HT-29 (cell line): ENCODE results near the gene UBL3. TPM values are rescaled to one million over a fixed set of nuclear protein-coding genes. Genes with fewer than 3 reads are reported as not detected.

Experiments
- DNase-seq: peaks from one replicate; pipeline ENCODE4 v3.0.0-alpha.2; 2015; ENCODE audit warnings: low spot score
- total RNA-seq: library from RNA; depleted of rRNA; stranded (reverse); fragments of >200 nt; shearing (Covaris generic); gene quantifications from 2 replicates; pipeline ENCODE4 v1.2.3, GENCODE V29; 2014

UBL3 gene
- total RNA-seq, 1 experiment from 2014 or later, result 21.8 TPM

- DNase-seq, result no peak
Measured at GRCh38 chr13:29758531-29759114, 91.8 kb downstream of the UBL3 start.

- no peak for DNase-seq
Measured at GRCh38 chr13:29756506-29756905, 93.9 kb downstream of the UBL3 start.

GRCh38 chr13:29754473-29754806 is 96.0 kb downstream of the UBL3 start:
- peak; percentile 43 for DNase-seq

GRCh38 chr13:29753618-29754472 is 96.6 kb downstream of the UBL3 start:
- DNase-seq, result no peak

GRCh38 chr13:29752175-29752574 is 98.2 kb downstream of the UBL3 start:
- DNase-seq, result no peak

GRCh38 chr13:29750183-29750530 is 100.3 kb downstream of the UBL3 start:
- DNase-seq, result no peak

- DNase-seq, result no peak
Measured at GRCh38 chr13:29749401-29750182, 100.8 kb downstream of the UBL3 start.

- no peak for DNase-seq
Measured at GRCh38 chr13:29748097-29748496, 102.3 kb downstream of the UBL3 start.

- DNase-seq, result no peak
Measured at GRCh38 chr13:29746148-29746677, 104.2 kb downstream of the UBL3 start.

GRCh38 chr13:29745704-29746103 is 104.7 kb downstream of the UBL3 start:
- no peak for DNase-seq

- no peak for DNase-seq
Measured at GRCh38 chr13:29743201-29743786, 107.1 kb downstream of the UBL3 start.

GRCh38 chr13:29740961-29741360 is 109.5 kb downstream of the UBL3 start:
- no peak for DNase-seq

- no peak for DNase-seq
Measured at GRCh38 chr13:29737061-29737460, 113.4 kb downstream of the UBL3 start.

- no peak for DNase-seq
Measured at GRCh38 chr13:29733147-29733611, 117.2 kb downstream of the UBL3 start.

- no peak for DNase-seq
Measured at GRCh38 chr13:29730253-29730652, 120.2 kb downstream of the UBL3 start.

- DNase-seq, result no peak
Measured at GRCh38 chr13:29722415-29722814, 128.0 kb downstream of the UBL3 start.

GRCh38 chr13:29721766-29722165 is 128.7 kb downstream of the UBL3 start:
- no peak for DNase-seq

GRCh38 chr13:29718694-29719093 is 131.7 kb downstream of the UBL3 start:
- DNase-seq, result no peak

GRCh38 chr13:29716493-29716892 is 133.9 kb downstream of the UBL3 start:
- no peak for DNase-seq
